Esophagus squamous epithelium (tissue), 5 donors: Measurements from ENCODE around the gene NDUFA9. TPM values are rescaled to one million over a fixed set of nuclear protein-coding genes. Genes with fewer than 3 reads are reported as not detected.

Experiments used
- DNase-seq: peaks from one replicate; lab custom pipeline; 2025; lab: John Stamatoyannopoulos, UW
- H3K27ac ChIP-seq, 4 donors: fragments of 200-600 bp; sonication (generic); one replicate each; pipeline ENCODE4 v1.5.1; 2016 to 2019; ENCODE audit warnings: mild to moderate bottlenecking in 1 of 4
- H3K27me3 ChIP-seq, 4 donors: fragments of 200-600 bp; sonication (generic); 1 replicate in 3 of 4; 2 replicates in 1 of 4; pipeline versions ENCODE4 v1.5.1 to v1.6.0; 2017 to 2021; ENCODE audit warnings: antibody characterized with exemption in 1 of 4
- H3K36me3 ChIP-seq, 3 donors: fragments of 200-600 bp; sonication (generic); one replicate each; pipeline ENCODE4 v1.5.1; 2016 to 2019
- H3K4me1 ChIP-seq, 3 donors: fragments of 200-600 bp; sonication (generic); one replicate each; pipeline ENCODE4 v1.5.1; 2017 to 2019
- H3K4me3 ChIP-seq, 4 donors: fragments of 200-600 bp; sonication (generic); 1 replicate in 3 of 4; 2 replicates in 1 of 4; pipeline ENCODE4 v1.5.1; 2016 to 2019; ENCODE audit warnings: mild to moderate bottlenecking in 2 of 4, moderate library complexity in 1 of 4
- H3K9me3 ChIP-seq, 3 donors: fragments of 200-600 bp; sonication (generic); one replicate each; pipeline ENCODE4 v1.5.1; 2016 to 2019
- CTCF ChIP-seq, 6 experiments: fragments of 450-650 bp in 4 of 6; fragments of 200-600 bp in 2 of 6; sonication (generic) in 2 of 6; IDR thresholded peaks; one replicate each; pipeline ENCODE4 v1.5.1; 2016 to 2019; ENCODE audit warnings: antibody characterized with exemption in 6 of 6, mild to moderate bottlenecking in 4 of 6, moderate library complexity in 4 of 6
- POLR2A ChIP-seq, 4 donors: fragments of 450-650 bp; IDR thresholded peaks; one replicate each; pipeline ENCODE4 v1.6.1; 2017; ENCODE audit warnings: antibody characterized with exemption in 4 of 4, mild to moderate bottlenecking in 4 of 4, moderate library complexity in 3 of 4
- WGBS, 2 donors: methylation state at CpG; one replicate each; pipeline ENCODE4 v1.1.5; 2018; 5-methylcytosine and 5-hydroxymethylcytosine counted together
- intact Hi-C: fragments of 100-400 bp; cut with DNase I; formaldehyde crosslinking; loops from one replicate; pipeline ENCODE4 v1.15.0; 2022
- total RNA-seq, 4 donors: library from RNA; depleted of rRNA; stranded (reverse); fragments of >200 nt; gene quantifications; one replicate each; pipeline ENCODE4 v1.1.0, GENCODE V29; 2016
- donor health status: DM: yes; HTN: yes; CAD: no.

NDUFA9 gene
- total RNA-seq, 4 donors from 2014 or later = 30.6 to 69.3 (median 49.0) TPM

GRCh38 chr12:4607056-4607455 lies 41.9 kb upstream of the NDUFA9 start:
- no peaks in the 10 kb centered on the region for H3K9me3 ChIP-seq
- DNase-seq = no peak
- no peak overlapping the region for H3K27ac ChIP-seq
- intact Hi-C loops = no loop called here
- 87 to 88% methylated on average over 3 of the region's 3 CpGs for WGBS, 2 donors
- H3K36me3 ChIP-seq = peaks cover 3 to 43% (median 8%) of the 10 kb centered on the region in 3 donors
- TF ChIP-seq POLR2A (IDR thresholded peaks at IDR 0.05) (no peak), CTCF (IDR thresholded peaks at IDR 0.05) (no peak)
- H3K27me3 ChIP-seq = no peaks in the 10 kb centered on the region
- no peak overlapping the region for H3K4me3 ChIP-seq
- H3K4me1 ChIP-seq = peaks cover 3 to 25% (median 4%) of the 10 kb centered on the region in 3 donors

- TF ChIP-seq POLR2A (IDR thresholded peaks at IDR 0.05) (no peak), CTCF (IDR thresholded peaks at IDR 0.05) (no peak)
- peaks cover 3 to 63% (median 8%) of the 10 kb centered on the region in 3 donors for H3K36me3 ChIP-seq
- no peak overlapping the region for H3K27ac ChIP-seq
- intact Hi-C loops = no loop called here
- H3K9me3 ChIP-seq = no peaks in the 10 kb centered on the region
- peaks cover 3 to 25% (median 4%) of the 10 kb centered on the region in 3 donors for H3K4me1 ChIP-seq
- no peak overlapping the region for H3K4me3 ChIP-seq
- no peak for DNase-seq
- WGBS, 2 donors = 89 to 91% methylated on average over 9 of the region's 9 CpGs
- H3K27me3 ChIP-seq = no peaks in the 10 kb centered on the region
Observed at GRCh38 chr12:4609071-4609470, 39.8 kb upstream of the NDUFA9 start.

GRCh38 chr12:4610481-4610880 lies 38.4 kb upstream of the NDUFA9 start:
- no peaks in the 10 kb centered on the region for H3K27me3 ChIP-seq
- H3K4me1 ChIP-seq = peaks cover 3 to 22% (median 4%) of the 10 kb centered on the region in 3 donors
- intact Hi-C loops = no loop called here
- WGBS, 2 donors = 72 to 81% methylated on average over 4 of the region's 4 CpGs
- H3K4me3 ChIP-seq = no peak overlapping the region
- DNase-seq = no peak
- TF ChIP-seq CTCF (IDR thresholded peaks at IDR 0.05) (no peak), POLR2A (IDR thresholded peaks at IDR 0.05) (no peak)
- H3K27ac ChIP-seq = no peak overlapping the region
- H3K36me3 ChIP-seq = peaks cover 3 to 77% (median 8%) of the 10 kb centered on the region in 3 donors
- no peaks in the 10 kb centered on the region for H3K9me3 ChIP-seq

- H3K4me1 ChIP-seq = no peaks in the 10 kb centered on the region
- H3K27me3 ChIP-seq = no peaks in the 10 kb centered on the region
- 87 to 93% methylated on average over 8 to 9 of the region's 9 CpGs for WGBS, 2 donors
- no peak overlapping the region for H3K27ac ChIP-seq
- peaks cover 3 to 55% (median 3%) of the 10 kb centered on the region in 3 donors for H3K36me3 ChIP-seq
- TF ChIP-seq POLR2A (IDR thresholded peaks at IDR 0.05) (no peak), CTCF (IDR thresholded peaks at IDR 0.05) (no peak)
- no peak overlapping the region for H3K4me3 ChIP-seq
- H3K9me3 ChIP-seq = no peaks in the 10 kb centered on the region
- DNase-seq = no peak
- intact Hi-C loops = no loop called here
Observed at GRCh38 chr12:4615667-4616066, 33.2 kb upstream of the NDUFA9 start.

GRCh38 chr12:4621511-4621910 lies 27.4 kb upstream of the NDUFA9 start:
- Histone ChIP-seq H3K36me3 (no peaks in the 10 kb centered on the region), H3K27me3 (peaks cover 0 to 14% (median 0%) of the 10 kb centered on the region in 4 donors), H3K9me3 (no peaks in the 10 kb centered on the region), H3K27ac (no peak overlapping the region), H3K4me3 (no peak overlapping the region), H3K4me1 (no peaks in the 10 kb centered on the region)
- intact Hi-C loops = no loop called here
- 83 to 90% methylated on average over 3 of the region's 3 CpGs for WGBS, 2 donors
- no peak for DNase-seq
- TF ChIP-seq CTCF (IDR thresholded peaks at IDR 0.05) (no peak), POLR2A (IDR thresholded peaks at IDR 0.05) (no peak)
